CD4-positive, alpha-beta memory T cell (primary cell): ENCODE results near the gene PCGF1. TPM values are rescaled to one million over a fixed set of nuclear protein-coding genes. Genes with fewer than 3 reads are reported as not detected.

Experiments
- CTCF ChIA-PET: fragments of 350-600 bp; sonication (Branson Sonifier 250); formaldehyde crosslinking; loops from one replicate; lab custom pipeline; 2021; ENCODE audit warnings: inconsistent platforms; ENCODE audit not compliant: partially characterized antibody; lab: Charles Lee
- POLR2A ChIA-PET: fragments of 350-600 bp; sonication (Branson Sonifier 250); formaldehyde crosslinking; loops from one replicate; lab custom pipeline; 2021; ENCODE audit not compliant: partially characterized antibody; lab: Charles Lee
- DNase-seq, 5 donors: peaks; one replicate each; pipeline versions ENCODE4 v3.0.0 to v3.0.0-alpha.2; 2020 to 2022; ENCODE audit warnings: mixed read lengths in 1 of 5
- H3K27ac ChIP-seq: one replicate; pipeline ENCODE4 v1.7.0; 2013; ENCODE audit warnings: low read depth, low read length
- H3K27me3 ChIP-seq: 2 replicates; pipeline ENCODE4 v1.7.0; 2013; ENCODE audit warnings: mild to moderate bottlenecking, low read length, moderate library complexity; ENCODE audit not compliant: insufficient read depth
- H3K36me3 ChIP-seq: 2 replicates; pipeline ENCODE4 v1.7.0; 2013; ENCODE audit warnings: mild to moderate bottlenecking, low read length, moderate library complexity; ENCODE audit not compliant: insufficient read depth
- H3K4me1 ChIP-seq: 2 replicates; pipeline ENCODE4 v1.7.0; 2013; ENCODE audit warnings: mild to moderate bottlenecking, low read length, moderate library complexity; ENCODE audit not compliant: insufficient read depth
- H3K4me3 ChIP-seq, 2 donors: one replicate each; pipeline ENCODE4 v1.7.0; 2013; ENCODE audit warnings: low read length in 2 of 2, mild to moderate bottlenecking in 1 of 2
- H3K9me3 ChIP-seq, 2 donors: one replicate each; pipeline ENCODE4 v1.7.0; 2013; ENCODE audit warnings: low read length in 2 of 2, control low read depth in 1 of 2; ENCODE audit not compliant: control insufficient read depth in 1 of 2
- H3K27ac Mint-ChIP-seq, 7 donors: one replicate each; pipeline ENCODE4 v1.8.0; 2020 to 2021; ENCODE audit warnings: mixed read lengths in 7 of 7, mild to moderate bottlenecking in 6 of 7, inconsistent platforms in 3 of 7, moderate library complexity in 3 of 7
- H3K27me3 Mint-ChIP-seq, 2 donors: one replicate each; pipeline ENCODE4 v1.8.0; 2020 to 2021; ENCODE audit warnings: mixed read lengths in 2 of 2
- H3K36me3 Mint-ChIP-seq, 2 donors: one replicate each; pipeline ENCODE4 v1.8.0; 2020 to 2021; ENCODE audit warnings: mixed read lengths in 2 of 2, inconsistent platforms in 1 of 2, mild to moderate bottlenecking in 1 of 2
- H3K4me1 Mint-ChIP-seq, 4 donors: one replicate each; pipeline ENCODE4 v1.8.0; 2020 to 2021; ENCODE audit warnings: mixed read lengths in 4 of 4, mild to moderate bottlenecking in 1 of 4
- H3K4me3 Mint-ChIP-seq, 8 donors: one replicate each; pipeline ENCODE4 v1.8.0; 2020 to 2021; ENCODE audit warnings: mixed read lengths in 8 of 8, mild to moderate bottlenecking in 7 of 8, moderate library complexity in 6 of 8, inconsistent platforms in 3 of 8
- H3K9me3 Mint-ChIP-seq, 8 donors: one replicate each; pipeline ENCODE4 v1.8.0; 2020 to 2021; ENCODE audit warnings: mixed read lengths in 8 of 8, mild to moderate bottlenecking in 5 of 8, inconsistent platforms in 3 of 8, moderate library complexity in 1 of 8
- intact Hi-C: fragments of 100-400 bp; cut with micrococcal nuclease; formaldehyde crosslinking; loops from one replicate; pipeline ENCODE4 v1.15.1; 2023
- polyA plus RNA-seq, 2 donors: library from polyadenylated mRNA; unstranded; fragments of 300-500 nt; fragmentation: Illumina TruSeq; gene quantifications; one replicate each; pipeline ENCODE4 v1.2.3, GENCODE V29; 2021
- total RNA-seq, 2 experiments: library from RNA; stranded (reverse); gene quantifications; one replicate each; pipeline ENCODE4 v1.2.3, GENCODE V29; 2021

PCGF1 gene
- total and polyA plus RNA-seq, 4 experiments from 2014 or later = 10.4 to 42.2 (median 23.9) TPM

DNA sequence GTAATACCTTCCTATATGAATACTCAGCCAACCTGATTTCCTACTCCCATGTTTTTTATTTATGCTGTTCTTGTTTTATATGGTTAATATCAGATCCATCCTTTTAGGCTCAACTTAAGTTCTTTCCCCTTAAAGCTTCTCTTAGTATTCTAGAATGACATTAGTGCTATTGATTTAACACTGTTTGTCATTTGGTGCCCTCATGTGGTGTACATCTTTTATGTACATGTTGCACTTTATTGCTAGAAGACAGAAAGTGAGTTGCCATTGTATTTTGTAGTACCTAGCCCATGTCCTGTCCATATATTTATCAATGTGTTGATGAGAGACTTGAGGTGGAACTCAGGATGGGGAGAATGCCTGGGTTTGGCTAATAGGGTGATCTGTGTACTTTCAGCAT, 24.7 kb upstream of the PCGF1 start:
- H3K36me3 Mint-ChIP-seq = peaks cover 19 to 35% of the 10 kb centered on the region in 2 donors
- peak in 4 of 5 donors; percentile 39 to 56 (median 46) for DNase-seq
- H3K9me3 Mint-ChIP-seq = no peaks in the 10 kb centered on the region
- peaks cover 19 to 44% (median 34%) of the 10 kb centered on the region in 4 donors for H3K4me1 Mint-ChIP-seq
- H3K27me3 Mint-ChIP-seq = peaks cover 0 to under 1% of the 10 kb centered on the region in 2 donors
- POLR2A ChIA-PET = interaction anchor here (0.7 to 6.3 kb wide), 9 partner anchors 16 to 282 kb away, joined by 3 to 87 read pairs (median 8); partner anchors contain the start of genes C2orf81, CCDC142, INO80B and MRPL53
- peaks cover 9% of the 10 kb centered on the region for H3K36me3 ChIP-seq
- H3K27ac Mint-ChIP-seq = peak overlapping the region in 6 of 7 donors; percentile 3 to 93 (median 30)
- no peak overlapping the region for H3K4me3 ChIP-seq
- no peaks in the 10 kb centered on the region for H3K27me3 ChIP-seq
- H3K4me3 Mint-ChIP-seq = peak overlapping the region; percentile 13 to 78 (median 56)
- H3K27ac ChIP-seq = no peak overlapping the region
- H3K4me1 ChIP-seq = peaks cover 31% of the 10 kb centered on the region
- intact Hi-C loops = loop anchor here (1.0 to 5.0 kb wide), 2 partner anchors 49 to 265 kb away; partner anchors contain the start of gene TTC31
- CTCF ChIA-PET = interaction anchor here (0.8 to 6.4 kb wide), 22 partner anchors 22 to 709 kb away, joined by 3 to 63 read pairs (median 4); partner anchors contain the start of genes BOLA3, C2orf81, CCDC142 and MRPL53
- H3K9me3 ChIP-seq = no peaks in the 10 kb centered on the region

DNA sequence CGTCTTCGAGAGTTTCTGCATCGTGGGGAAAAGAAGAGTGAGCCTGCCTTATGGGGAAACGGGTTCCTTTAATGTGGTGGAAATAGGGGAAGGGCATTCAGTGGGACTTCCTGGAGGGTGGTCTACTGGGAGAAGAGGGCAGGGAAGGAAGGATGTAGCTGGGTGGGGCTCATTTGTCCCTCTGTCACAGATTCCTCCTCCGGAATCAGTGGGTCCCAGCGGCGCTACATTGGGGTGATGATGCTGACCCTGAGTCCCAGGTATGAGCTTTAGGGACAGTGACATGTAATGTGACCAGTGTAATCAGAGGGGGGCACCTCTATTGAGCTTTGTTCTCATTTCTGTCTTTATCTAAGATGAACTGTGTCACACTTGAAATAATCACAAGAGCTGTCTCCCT, 24.2 kb upstream of the PCGF1 start:
- Histone ChIP-seq H3K4me3 (no peak overlapping the region), H3K27ac (no peak overlapping the region)
- H3K27ac Mint-ChIP-seq = peak overlapping the region in 4 of 7 donors; percentile 77 to 95 (median 90)

DNA sequence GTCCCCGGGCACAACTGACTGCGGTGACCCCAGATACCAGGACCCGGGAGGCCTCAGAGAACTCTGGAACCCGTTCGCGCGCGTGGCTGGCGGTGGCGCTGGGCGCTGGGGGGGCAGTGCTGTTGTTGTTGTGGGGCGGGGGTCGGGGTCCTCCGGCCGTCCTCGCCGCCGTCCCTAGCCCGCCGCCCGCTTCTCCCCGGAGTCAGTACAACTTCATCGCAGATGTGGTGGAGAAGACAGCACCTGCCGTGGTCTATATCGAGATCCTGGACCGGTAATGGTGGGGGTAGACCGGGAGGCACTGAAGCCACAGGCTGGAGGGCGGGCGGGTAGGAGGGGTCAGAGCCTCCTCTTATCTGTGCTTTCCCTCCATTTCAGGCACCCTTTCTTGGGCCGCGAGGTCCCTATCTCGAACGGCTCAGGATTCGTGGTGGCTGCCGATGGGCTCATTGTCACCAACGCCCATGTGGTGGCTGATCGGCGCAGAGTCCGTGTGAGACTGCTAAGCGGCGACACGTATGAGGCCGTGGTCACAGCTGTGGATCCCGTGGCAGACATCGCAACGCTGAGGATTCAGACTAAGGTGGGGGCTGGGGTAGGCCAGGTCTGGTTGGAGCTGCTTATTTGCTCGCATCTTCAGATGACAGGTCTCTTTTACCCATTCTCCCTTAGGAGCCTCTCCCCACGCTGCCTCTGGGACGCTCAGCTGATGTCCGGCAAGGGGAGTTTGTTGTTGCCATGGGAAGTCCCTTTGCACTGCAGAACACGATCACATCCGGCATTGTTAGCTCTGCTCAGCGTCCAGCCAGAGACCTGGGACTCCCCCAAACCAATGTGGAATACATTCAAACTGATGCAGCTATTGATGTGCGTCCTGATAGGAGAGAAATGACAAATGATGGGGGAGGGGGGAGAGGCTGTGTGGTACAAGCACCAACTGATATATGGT, 23.0 kb upstream of the PCGF1 start:
- H3K27me3 ChIP-seq = no peaks in the 10 kb centered on the region
- H3K36me3 ChIP-seq = peaks cover 19% of the 10 kb centered on the region
- Mint-ChIP-seq H3K36me3 (peaks cover 35 to 49% of the 10 kb centered on the region in 2 donors), H3K27ac (peak overlapping the region; percentile 82 to 97 (median 93)), H3K4me1 (peaks cover 19 to 50% (median 40%) of the 10 kb centered on the region in 4 donors), H3K9me3 (no peaks in the 10 kb centered on the region), H3K4me3 (peak overlapping the region; percentile 92 to 96 (median 94)), H3K27me3 (no peaks in the 10 kb centered on the region)
- H3K9me3 ChIP-seq = no peaks in the 10 kb centered on the region
- ChIA-PET CTCF (interaction anchor here (0.8 to 6.4 kb wide), 12 partner anchors 15 to 285 kb away, joined by 3 to 63 read pairs (median 4); partner anchors contain the start of genes CCDC142, MRPL53, PCGF1 and TTC31), POLR2A (interaction anchor here (1.0 to 6.3 kb wide), 26 partner anchors 8 to 702 kb away, joined by 3 to 87 read pairs (median 8); partner anchors contain the start of genes C2orf81, CCDC142, INO80B and MOB1A)
- DNase-seq = peak; percentile 41 to 79 (median 45)
- peak overlapping the region; percentile 89 to 100 for H3K4me3 ChIP-seq
- peak overlapping the region; percentile 84 for H3K27ac ChIP-seq
- H3K4me1 ChIP-seq = peaks cover 31% of the 10 kb centered on the region
- intact Hi-C loops = loop anchor here (5.0 kb wide), 1 partner anchor 263 kb away; no protein-coding TSS in a partner anchor

More for the DNA sequence above, 24.2 kb upstream of the PCGF1 start:
- H3K27me3 ChIP-seq = no peaks in the 10 kb centered on the region
- peaks cover 14% of the 10 kb centered on the region for H3K36me3 ChIP-seq
- intact Hi-C loops = loop anchor here (1.0 to 5.0 kb wide), 2 partner anchors 48 to 264 kb away; partner anchors contain the start of gene TTC31
- no peaks in the 10 kb centered on the region for H3K9me3 ChIP-seq
- POLR2A ChIA-PET = interaction anchor here (0.7 to 6.3 kb wide), 10 partner anchors 15 to 140 kb away, joined by 3 to 87 read pairs (median 12); partner anchors contain the start of genes C2orf81, CCDC142, INO80B and MRPL53
- Mint-ChIP-seq H3K36me3 (peaks cover 25 to 41% of the 10 kb centered on the region in 2 donors), H3K9me3 (no peaks in the 10 kb centered on the region), H3K27me3 (no peaks in the 10 kb centered on the region), H3K4me1 (peaks cover 19 to 45% (median 35%) of the 10 kb centered on the region in 4 donors), H3K4me3 (peak overlapping the region; percentile 8 to 96 (median 58))
- CTCF ChIA-PET = interaction anchor here (0.8 to 6.4 kb wide), 22 partner anchors 21 to 709 kb away, joined by 3 to 63 read pairs (median 4); partner anchors contain the start of genes BOLA3, C2orf81, CCDC142 and MRPL53
- no peak for DNase-seq
- H3K4me1 ChIP-seq = peaks cover 31% of the 10 kb centered on the region

DNA sequence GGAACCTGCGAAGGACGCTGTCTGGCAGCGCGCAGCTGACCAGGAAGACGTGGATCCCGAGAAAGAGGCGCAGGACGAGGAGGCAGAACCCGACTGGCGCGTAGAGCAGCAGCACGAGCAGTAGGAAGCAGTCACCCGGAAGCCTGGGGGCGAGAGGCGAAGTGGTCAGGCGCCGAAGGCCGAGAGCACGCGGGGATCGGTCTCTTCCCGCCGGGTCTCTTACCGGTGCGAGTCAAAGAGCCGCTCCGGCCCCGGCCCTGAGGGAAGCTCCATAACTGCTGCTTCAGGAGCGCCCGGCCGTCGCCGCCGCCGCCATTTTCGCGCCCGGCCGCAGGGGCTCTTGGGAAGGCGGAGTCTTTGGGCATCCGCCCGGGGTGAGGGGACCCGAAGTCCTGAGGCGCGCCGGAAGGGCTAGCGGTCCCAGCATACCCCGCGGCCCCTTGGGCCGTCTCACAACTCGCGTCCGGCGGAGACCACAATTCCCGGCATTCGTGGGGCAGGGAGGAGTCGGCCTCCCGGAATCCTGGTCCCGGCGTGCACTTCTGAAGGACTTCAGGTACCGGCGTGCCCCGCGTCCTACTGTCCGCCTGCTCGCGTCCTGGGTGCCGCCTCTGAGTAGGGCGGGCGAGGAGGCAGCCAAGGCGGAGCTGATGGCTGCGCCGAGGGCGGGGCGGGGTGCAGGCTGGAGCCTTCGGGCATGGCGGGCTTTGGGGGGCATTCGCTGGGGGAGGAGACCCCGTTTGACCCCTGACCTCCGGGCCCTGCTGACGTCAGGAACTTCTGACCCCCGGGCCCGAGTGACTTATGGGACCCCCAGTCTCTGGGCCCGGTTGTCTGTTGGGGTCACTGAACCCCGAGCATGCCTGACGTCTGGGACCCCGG, 22.1 kb upstream of the PCGF1 start, which contains the start of the genes AUP1 and HTRA2:
AUP1 (minus strand) TSS at position 350 of the 882 bp plus-strand sequence; CDS start at position 273, 77 bp downstream.
HTRA2 (plus strand) TSS at position 577 of the 882 bp plus-strand sequence; CDS start at position 651, 74 bp downstream.
- Mint-ChIP-seq H3K9me3 (no peaks in the 10 kb centered on the region), H3K36me3 (peaks cover 35 to 49% of the 10 kb centered on the region in 2 donors), H3K4me1 (peaks cover 19 to 50% (median 40%) of the 10 kb centered on the region in 4 donors), H3K4me3 (peak within 1 kb of the TSS; percentile 92 to 96 (median 94)), H3K27me3 (no peaks in the 10 kb centered on the region), H3K27ac (peak within 1 kb of the TSS; percentile 87 to 97 (median 94))
- Histone ChIP-seq H3K4me3 (peak within 1 kb of the TSS; percentile 89 to 100), H3K27me3 (no peaks in the 10 kb centered on the region), H3K36me3 (peaks cover 19% of the 10 kb centered on the region), H3K27ac (peak within 1 kb of the TSS; percentile 84), H3K9me3 (no peaks in the 10 kb centered on the region), H3K4me1 (peaks cover 31% of the 10 kb centered on the region)
- intact Hi-C loops = loop anchor here (1.0 to 5.0 kb wide), 8 partner anchors 22 to 603 kb away; partner anchors contain the start of genes C2orf81, DGUOK, DOK1 and INO80B
- POLR2A ChIA-PET = interaction anchor here (1.0 to 6.3 kb wide), 23 partner anchors 9 to 701 kb away, joined by 3 to 87 read pairs (median 9); partner anchors contain the start of genes C2orf81, CCDC142, INO80B and MOB1A
- CTCF ChIA-PET = interaction anchor here (0.8 to 6.4 kb wide), 6 partner anchors 16 to 138 kb away, joined by 3 to 63 read pairs (median 4); partner anchors contain the start of genes CCDC142, PCGF1 and TTC31
- peak; percentile 83 to 88 (median 86) for DNase-seq

DNA sequence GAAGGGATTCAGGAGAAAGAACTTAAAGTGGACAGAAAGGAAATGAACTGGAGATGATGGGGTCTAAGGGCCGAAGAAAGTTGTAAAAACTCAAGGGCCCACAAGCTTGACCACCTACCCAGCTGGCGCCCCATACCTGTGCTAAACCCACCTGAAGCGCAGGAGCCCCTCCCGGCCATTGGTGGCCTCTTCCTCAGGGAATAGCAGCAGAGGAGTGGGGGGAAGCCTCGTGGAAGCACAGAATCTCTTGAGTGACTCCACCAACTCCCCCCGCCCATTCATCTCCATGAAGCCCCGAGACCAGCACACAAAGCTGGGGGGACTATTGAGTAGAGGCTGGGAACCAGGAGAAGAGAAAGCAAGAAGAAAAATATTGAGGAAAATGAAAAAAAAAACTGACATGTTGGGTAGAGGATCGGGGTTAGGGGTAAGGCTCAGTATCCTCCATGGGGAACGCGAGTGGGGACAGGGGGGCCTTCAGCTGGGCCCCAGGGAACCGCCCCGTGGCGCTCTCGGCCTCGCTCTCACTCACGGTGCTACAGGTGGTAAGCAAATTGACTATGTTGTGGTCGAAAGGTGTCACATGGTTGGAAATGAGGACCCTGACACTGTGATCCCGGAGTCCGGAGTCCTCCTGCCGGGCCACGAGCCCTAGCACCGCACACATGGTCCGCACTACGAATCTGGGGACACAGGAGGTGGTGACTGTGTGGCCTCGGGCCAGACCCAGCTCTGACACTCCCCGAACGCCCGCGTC, 21.3 kb upstream of the PCGF1 start:
- CTCF ChIA-PET = interaction anchor here (3.5 to 6.4 kb wide), 2 partner anchors 25 to 46 kb away, joined by 17 to 63 read pairs; partner anchors contain the start of genes CCDC142 and TTC31
- DNase-seq = no peak
- Histone ChIP-seq H3K36me3 (peaks cover 19% of the 10 kb centered on the region), H3K4me1 (peaks cover 31% of the 10 kb centered on the region), H3K27ac (peak overlapping the region; percentile 84), H3K9me3 (no peaks in the 10 kb centered on the region), H3K4me3 (peak overlapping the region; percentile 89 to 100), H3K27me3 (no peaks in the 10 kb centered on the region)
- Mint-ChIP-seq H3K27me3 (no peaks in the 10 kb centered on the region), H3K27ac (peak overlapping the region; percentile 87 to 97 (median 94)), H3K4me1 (peaks cover 19 to 50% (median 40%) of the 10 kb centered on the region in 4 donors), H3K36me3 (peaks cover 35 to 49% of the 10 kb centered on the region in 2 donors), H3K9me3 (no peaks in the 10 kb centered on the region), H3K4me3 (peak overlapping the region; percentile 92 to 96 (median 94))
- intact Hi-C loops = loop anchor here (1.0 to 2.0 kb wide), 7 partner anchors 21 to 602 kb away; partner anchors contain the start of genes C2orf81, DGUOK, DOK1 and INO80B
- POLR2A ChIA-PET = interaction anchor here (0.7 to 6.3 kb wide), 16 partner anchors 9 to 309 kb away, joined by 3 to 87 read pairs (median 12); partner anchors contain the start of genes C2orf81, CCDC142, INO80B and MRPL53
